Left ventricle myocardium inferior (tissue), 1 donor: Measurements from ENCODE around the gene CER1. TPM values are rescaled to one million over a fixed set of nuclear protein-coding genes. Genes with fewer than 3 reads are reported as not detected.
A peak's percentile ranks its signal among the peaks of the same experiment; 100 is the strongest.

Experiments used
- DNase-seq: peaks from one replicate; pipeline ENCODE4 v3.0.0-alpha.2; 2020
- H3K27ac ChIP-seq: fragments of 200-600 bp; replicated peaks from 2 replicates; pipeline ENCODE4 v1.8.0; 2021
- H3K27me3 ChIP-seq: fragments of 200-600 bp; 2 replicates; pipeline ENCODE4 v1.8.0; 2021; ENCODE audit warnings: low read depth
- H3K36me3 ChIP-seq: fragments of 200-600 bp; 2 replicates; pipeline ENCODE4 v1.8.0; 2021
- H3K4me1 ChIP-seq: fragments of 200-600 bp; 2 replicates; pipeline ENCODE4 v1.8.0; 2021
- H3K4me3 ChIP-seq: fragments of 200-600 bp; 2 replicates; pipeline ENCODE4 v1.8.0; 2021; ENCODE audit warnings: mild to moderate bottlenecking, moderate library complexity
- H3K9me3 ChIP-seq: fragments of 200-600 bp; replicated peaks from 2 replicates; pipeline ENCODE4 v1.8.0; 2021
- intact Hi-C: fragments of 100-400 bp; cut with micrococcal nuclease; formaldehyde crosslinking; loops from one replicate; pipeline ENCODE4 v1.11.0; 2022
- total RNA-seq: library from RNA; stranded (reverse); fragmentation: NEBNext Ultra II Directional; extraction: Animal tissue kit (Norgen Biotek cat#: 25700); gene quantifications from one replicate; pipeline ENCODE4 v1.2.1, GENCODE V29; 2021
- TF ChIP-seq, protein P1 (sequence below): fragments of 200-600 bp; IDR thresholded peaks from 2 replicates; pipeline ENCODE4 v1.8.0; 2021; ENCODE audit warnings: antibody characterized with exemption, mild to moderate bottlenecking, borderline replicate concordance
- donor health status: DM: no; HTN: yes; CAD: no; lungs with severe emphysema.

Gene CER1
- total RNA-seq, 1 donor from 2014 or later = not detected

- TF ChIP-seq, protein P1, sequence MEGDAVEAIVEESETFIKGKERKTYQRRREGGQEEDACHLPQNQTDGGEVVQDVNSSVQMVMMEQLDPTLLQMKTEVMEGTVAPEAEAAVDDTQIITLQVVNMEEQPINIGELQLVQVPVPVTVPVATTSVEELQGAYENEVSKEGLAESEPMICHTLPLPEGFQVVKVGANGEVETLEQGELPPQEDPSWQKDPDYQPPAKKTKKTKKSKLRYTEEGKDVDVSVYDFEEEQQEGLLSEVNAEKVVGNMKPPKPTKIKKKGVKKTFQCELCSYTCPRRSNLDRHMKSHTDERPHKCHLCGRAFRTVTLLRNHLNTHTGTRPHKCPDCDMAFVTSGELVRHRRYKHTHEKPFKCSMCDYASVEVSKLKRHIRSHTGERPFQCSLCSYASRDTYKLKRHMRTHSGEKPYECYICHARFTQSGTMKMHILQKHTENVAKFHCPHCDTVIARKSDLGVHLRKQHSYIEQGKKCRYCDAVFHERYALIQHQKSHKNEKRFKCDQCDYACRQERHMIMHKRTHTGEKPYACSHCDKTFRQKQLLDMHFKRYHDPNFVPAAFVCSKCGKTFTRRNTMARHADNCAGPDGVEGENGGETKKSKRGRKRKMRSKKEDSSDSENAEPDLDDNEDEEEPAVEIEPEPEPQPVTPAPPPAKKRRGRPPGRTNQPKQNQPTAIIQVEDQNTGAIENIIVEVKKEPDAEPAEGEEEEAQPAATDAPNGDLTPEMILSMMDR = no peak
- Histone ChIP-seq H3K27ac (no peak overlapping the region), H3K36me3 (no peaks in the 10 kb centered on the region), H3K4me3 (no peak overlapping the region), H3K4me1 (no peaks in the 10 kb centered on the region), H3K27me3 (no peaks in the 10 kb centered on the region), H3K9me3 (no peaks in the 10 kb centered on the region)
- DNase-seq = no peak
- intact Hi-C loops = no loop called here
These were observed 10.6 kb upstream of the CER1 start for GRCh38 chr9:14733133-14733532.

DNA sequence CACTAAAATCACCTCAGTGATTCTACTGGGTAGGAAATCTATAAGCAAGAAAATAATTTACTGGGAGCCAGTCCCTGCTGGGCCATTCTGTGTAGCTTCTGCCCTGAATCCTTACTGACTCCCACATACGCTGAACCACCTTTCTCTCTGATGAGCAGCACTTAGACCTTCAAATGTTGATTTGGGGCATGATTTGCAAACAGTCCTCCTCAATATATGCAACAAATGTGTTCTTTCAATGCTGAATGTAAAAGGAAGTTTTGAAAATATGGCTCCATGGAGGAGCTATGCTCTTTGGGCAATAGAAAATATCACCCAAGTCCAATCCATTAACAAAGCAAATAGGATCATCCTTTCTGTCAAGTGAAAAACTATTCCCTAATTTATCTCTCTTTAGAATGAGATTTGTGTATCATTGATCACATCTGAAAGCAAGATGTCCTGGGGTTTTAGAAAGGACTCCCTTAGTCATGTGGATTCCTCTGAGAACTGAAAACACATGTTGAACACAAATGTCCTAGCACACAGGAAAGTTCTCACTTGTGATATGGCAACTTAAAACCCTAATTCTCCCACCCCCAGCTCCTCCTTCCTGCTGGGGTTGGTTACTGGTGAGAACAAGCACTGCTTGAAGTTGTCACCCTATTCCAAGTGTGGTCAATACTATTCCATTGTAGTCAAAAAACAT is 8.9 kb upstream of the CER1 start:
- no peak overlapping the region for H3K4me3 ChIP-seq
- TF ChIP-seq, protein P1 = no peak
- H3K27me3 ChIP-seq = no peaks in the 10 kb centered on the region

GRCh38 chr9:14730461-14730898 is 7.9 kb upstream of the CER1 start:
- Histone ChIP-seq H3K36me3 (no peaks in the 10 kb centered on the region), H3K27me3 (no peaks in the 10 kb centered on the region), H3K27ac (no peak overlapping the region), H3K4me3 (no peak overlapping the region), H3K4me1 (no peaks in the 10 kb centered on the region), H3K9me3 (no peaks in the 10 kb centered on the region)
- TF ChIP-seq, protein P1 = no peak
- DNase-seq = no peak
- intact Hi-C loops = no loop called here

More for the DNA sequence above, 8.9 kb upstream of the CER1 start:
- Histone ChIP-seq H3K9me3 (no peaks in the 10 kb centered on the region), H3K27ac (peak overlapping the region; percentile 6), H3K4me1 (no peaks in the 10 kb centered on the region), H3K36me3 (no peaks in the 10 kb centered on the region)
- intact Hi-C loops = no loop called here
- no peak for DNase-seq

DNA sequence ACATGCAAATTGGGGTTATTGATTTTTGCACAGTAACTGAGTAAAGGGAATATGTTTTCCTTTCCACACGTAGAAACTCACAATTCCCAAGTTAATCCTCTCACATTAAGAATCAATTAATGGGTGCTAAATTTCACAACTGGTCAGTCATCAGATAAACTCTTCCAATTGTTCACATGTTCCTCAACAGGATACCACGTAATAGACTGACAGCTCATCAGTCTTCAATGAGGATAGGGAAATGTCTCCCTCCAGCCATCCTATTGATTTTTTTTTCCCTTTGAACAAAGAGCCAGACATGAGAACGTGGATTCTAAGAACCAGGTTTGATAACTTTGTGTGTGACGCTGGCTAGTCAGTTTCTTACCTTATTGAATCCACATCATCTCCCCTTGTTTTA is 768 bp upstream of the CER1 start:
- intact Hi-C loops = no loop called here
- Histone ChIP-seq H3K27ac (no peak overlapping the region), H3K4me3 (no peak overlapping the region), H3K9me3 (no peaks in the 10 kb centered on the region), H3K27me3 (peaks cover 12% of the 10 kb centered on the region), H3K4me1 (no peaks in the 10 kb centered on the region), H3K36me3 (no peaks in the 10 kb centered on the region)
- no peak for DNase-seq
- TF ChIP-seq, protein P1 = no peak

DNA sequence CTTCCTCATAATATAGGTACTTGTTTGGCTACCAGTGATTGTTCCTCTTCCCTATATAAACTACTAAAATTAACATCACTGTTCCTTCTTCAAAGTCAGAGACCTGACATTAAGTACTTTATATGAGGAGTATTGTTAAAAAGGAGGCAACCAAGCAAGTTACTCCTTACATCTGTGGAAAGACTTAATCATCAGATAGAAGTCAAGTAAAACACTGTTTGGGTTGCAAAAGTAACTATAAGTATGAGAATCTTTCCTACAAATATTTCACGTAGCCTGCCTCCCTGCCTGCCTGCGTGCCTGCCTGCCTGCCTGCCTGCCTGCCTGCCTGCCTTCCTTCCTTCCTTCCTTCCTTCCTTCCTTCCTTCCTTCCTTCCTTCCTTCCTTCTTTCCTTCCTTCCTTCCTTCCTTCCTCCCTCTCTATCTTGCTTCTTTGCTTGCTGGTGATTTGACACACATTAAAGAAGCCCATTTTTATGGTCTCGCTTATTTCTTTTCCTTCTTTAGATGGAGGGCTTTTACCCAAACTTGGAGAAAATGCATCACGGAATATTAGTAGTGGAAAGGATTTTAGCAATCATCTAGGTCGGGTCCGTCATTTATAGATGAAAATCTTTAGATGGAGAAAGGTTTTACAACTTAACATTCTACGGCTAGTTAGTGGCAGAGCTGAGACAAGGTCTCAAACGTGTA is 3.2 kb downstream of the CER1 start:
- TF ChIP-seq, protein P1 = no peak
- intact Hi-C loops = no loop called here
- Histone ChIP-seq H3K4me3 (no peak overlapping the region), H3K36me3 (no peaks in the 10 kb centered on the region), H3K27ac (no peak overlapping the region), H3K4me1 (no peaks in the 10 kb centered on the region), H3K27me3 (peaks cover 19% of the 10 kb centered on the region), H3K9me3 (no peaks in the 10 kb centered on the region)
- no peak for DNase-seq
